ENCODE results near the gene RPAP3. TPM values are rescaled to one million over a fixed set of nuclear protein-coding genes. Genes with fewer than 3 reads are reported as not detected.
A peak's percentile ranks its signal among the peaks of the same experiment; 100 is the strongest.

Gene RPAP3
- 28.1 TPM for polyA plus RNA-seq (2013, experiment 1 of 2)
- 30.9 TPM for polyA plus RNA-seq (2013, experiment 2 of 2)

GRCh38 chr12:47705566-47706425 lies at the start of gene RPAP3:
RPAP3 (minus strand) TSS chr12:47706030; CDS start chr12:47702840, 3,190 bp downstream.
- peak within 1 kb of the TSS; percentile 53 for H3K27ac ChIP-seq (ENCODE audit: low read length, poor library complexity, severe bottlenecking)
- H3K9me3 ChIP-seq (ENCODE audit: control insufficient read depth, low read length): no peaks in the 10 kb centered on the region
- DNase-seq: peak; percentile 93
- H3K14ac ChIP-seq (ENCODE audit: low read length in 2 of 2): peak within 1 kb of the TSS in 1 of 2 experiments; percentile 97
- H3K23ac ChIP-seq (ENCODE audit: low read length in 2 of 2): no peak within 1 kb of the TSS
- H3K4me3 ChIP-seq (ENCODE audit: insufficient read depth in 1 of 2, low read depth in 1 of 2, low read length in 2 of 2): peak within 1 kb of the TSS; percentile 79 to 97
- no peaks in the 10 kb centered on the region for H3K27me3 ChIP-seq (ENCODE audit: control insufficient read depth in 1 of 2, insufficient read depth in 1 of 2, low read length in 2 of 2)
- H3K18ac ChIP-seq (ENCODE audit: low read depth in 1 of 2, low read length in 2 of 2): peak within 1 kb of the TSS; percentile 94 to 99
- peaks cover 0 to 6% of the 10 kb centered on the region in 2 experiments for H3K36me3 ChIP-seq (ENCODE audit: control insufficient read depth in 1 of 2, insufficient read depth in 2 of 2, low read depth in 1 of 2, low read length in 2 of 2)
- H3K79me1 ChIP-seq (replicated peaks; ENCODE audit: low read length, poor library complexity, severe bottlenecking): peaks cover 13% of the 10 kb centered on the region
- H3K4ac ChIP-seq (ENCODE audit: low read depth in 1 of 2, low read length in 2 of 2): peak within 1 kb of the TSS; percentile 75 to 98
- peak within 1 kb of the TSS; percentile 98 for H4K8ac ChIP-seq (ENCODE audit: low read length)
- no peak within 1 kb of the TSS for H2BK15ac ChIP-seq (ENCODE audit: low read depth, poor library complexity, severe bottlenecking)
- peak within 1 kb of the TSS; percentile 93 for H4K91ac ChIP-seq (ENCODE audit: low read length)
- peak within 1 kb of the TSS in 1 of 2 experiments; percentile 96 for H2BK12ac ChIP-seq (ENCODE audit: low read length in 2 of 2)
- peak within 1 kb of the TSS; percentile 92 for H3K9ac ChIP-seq (ENCODE audit: low read length)
- peak within 1 kb of the TSS; percentile 97 for H2AFZ ChIP-seq (ENCODE audit: low read depth, low read length)
- peaks cover 2% of the 10 kb centered on the region for H3K4me1 ChIP-seq (ENCODE audit: control insufficient read depth, insufficient read depth, low read depth, low read length)
- WGBS: under 1% methylated on average over 32 of the region's 66 CpGs
- H2AK5ac ChIP-seq (ENCODE audit: low read length, severe bottlenecking): no peak within 1 kb of the TSS
- peak within 1 kb of the TSS; percentile 79 for H2BK5ac ChIP-seq (ENCODE audit: low read depth, low read length, poor library complexity, severe bottlenecking)
- peak within 1 kb of the TSS; percentile 88 for H2BK120ac ChIP-seq (ENCODE audit: low read depth, low read length)
- H3K4me2 ChIP-seq (ENCODE audit: low read length, poor library complexity, severe bottlenecking): peak within 1 kb of the TSS; percentile 86

- Histone ChIP-seq H3K9me3 (ENCODE audit: control insufficient read depth, low read length) (no peaks in the 10 kb centered on the region), H3K18ac (ENCODE audit: low read depth in 1 of 2, low read length in 2 of 2) (no peak overlapping the region), H3K4me1 (ENCODE audit: control insufficient read depth, insufficient read depth, low read depth, low read length) (peaks cover 59% of the 10 kb centered on the region), H3K4me3 (ENCODE audit: insufficient read depth in 1 of 2, low read depth in 1 of 2, low read length in 2 of 2) (peak overlapping the region in 1 of 2 experiments; percentile 17), H3K36me3 (ENCODE audit: control insufficient read depth in 1 of 2, insufficient read depth in 2 of 2, low read depth in 1 of 2, low read length in 2 of 2) (peaks cover 0 to 44% of the 10 kb centered on the region in 2 experiments), H4K8ac (ENCODE audit: low read length) (no peak overlapping the region), H3K4ac (ENCODE audit: low read depth in 1 of 2, low read length in 2 of 2) (peak overlapping the region in 1 of 2 experiments; percentile 10), H2BK15ac (ENCODE audit: low read depth, poor library complexity, severe bottlenecking) (no peak overlapping the region), H2BK12ac (ENCODE audit: low read length in 2 of 2) (peak overlapping the region; percentile 6 to 75), H2BK5ac (ENCODE audit: low read depth, low read length, poor library complexity, severe bottlenecking) (no peak overlapping the region), H3K14ac (ENCODE audit: low read length in 2 of 2) (peak overlapping the region in 1 of 2 experiments; percentile 13), H2BK120ac (ENCODE audit: low read depth, low read length) (no peak overlapping the region), H3K9ac (ENCODE audit: low read length) (no peak overlapping the region), H4K91ac (ENCODE audit: low read length) (peak overlapping the region; percentile 9), H3K23ac (ENCODE audit: low read length in 2 of 2) (no peak overlapping the region), H3K27ac (ENCODE audit: low read length, poor library complexity, severe bottlenecking) (no peak overlapping the region), H3K79me1 (replicated peaks; ENCODE audit: low read length, poor library complexity, severe bottlenecking) (peaks cover 22% of the 10 kb centered on the region), H3K4me2 (ENCODE audit: low read length, poor library complexity, severe bottlenecking) (no peak overlapping the region), H2AFZ (ENCODE audit: low read depth, low read length) (no peak overlapping the region), H2AK5ac (ENCODE audit: low read length, severe bottlenecking) (peak overlapping the region; percentile 35), H3K27me3 (ENCODE audit: control insufficient read depth in 1 of 2, insufficient read depth in 1 of 2, low read length in 2 of 2) (no peaks in the 10 kb centered on the region)
- WGBS: 91% methylated on average over 3 of the region's 3 CpGs
- DNase-seq: no peak
Observed at GRCh38 chr12:47754881-47755280, 49.1 kb upstream of the RPAP3 start.

GRCh38 chr12:47754126-47754525 lies 48.3 kb upstream of the RPAP3 start:
- Histone ChIP-seq H3K79me1 (replicated peaks; ENCODE audit: low read length, poor library complexity, severe bottlenecking) (peaks cover 23% of the 10 kb centered on the region), H2BK12ac (ENCODE audit: low read length in 2 of 2) (peak overlapping the region in 1 of 2 experiments; percentile 42), H3K4ac (ENCODE audit: low read depth in 1 of 2, low read length in 2 of 2) (no peak overlapping the region), H3K36me3 (ENCODE audit: control insufficient read depth in 1 of 2, insufficient read depth in 2 of 2, low read depth in 1 of 2, low read length in 2 of 2) (peaks cover 0 to 51% of the 10 kb centered on the region in 2 experiments), H4K91ac (ENCODE audit: low read length) (no peak overlapping the region), H3K9ac (ENCODE audit: low read length) (no peak overlapping the region), H2AFZ (ENCODE audit: low read depth, low read length) (no peak overlapping the region), H2BK15ac (ENCODE audit: low read depth, poor library complexity, severe bottlenecking) (no peak overlapping the region), H3K4me2 (ENCODE audit: low read length, poor library complexity, severe bottlenecking) (no peak overlapping the region), H3K27ac (ENCODE audit: low read length, poor library complexity, severe bottlenecking) (no peak overlapping the region), H3K4me3 (ENCODE audit: insufficient read depth in 1 of 2, low read depth in 1 of 2, low read length in 2 of 2) (no peak overlapping the region), H3K23ac (ENCODE audit: low read length in 2 of 2) (no peak overlapping the region), H3K9me3 (ENCODE audit: control insufficient read depth, low read length) (no peaks in the 10 kb centered on the region), H3K4me1 (ENCODE audit: control insufficient read depth, insufficient read depth, low read depth, low read length) (peaks cover 54% of the 10 kb centered on the region), H3K14ac (ENCODE audit: low read length in 2 of 2) (no peak overlapping the region), H2BK120ac (ENCODE audit: low read depth, low read length) (no peak overlapping the region), H3K27me3 (ENCODE audit: control insufficient read depth in 1 of 2, insufficient read depth in 1 of 2, low read length in 2 of 2) (no peaks in the 10 kb centered on the region), H3K18ac (ENCODE audit: low read depth in 1 of 2, low read length in 2 of 2) (no peak overlapping the region), H4K8ac (ENCODE audit: low read length) (no peak overlapping the region), H2AK5ac (ENCODE audit: low read length, severe bottlenecking) (no peak overlapping the region), H2BK5ac (ENCODE audit: low read depth, low read length, poor library complexity, severe bottlenecking) (no peak overlapping the region)
- WGBS: 86% methylated on average over 4 of the region's 4 CpGs
- no peak for DNase-seq
